OCI-LY7 (cell line): ENCODE results near the gene SRD5A3. TPM values are rescaled to one million over a fixed set of nuclear protein-coding genes. Genes with fewer than 3 reads are reported as not detected.
A peak's percentile ranks its signal among the peaks of the same experiment; 100 is the strongest.

Source experiments
- Bru-seq: library from RNA; stranded (reverse); fragments of 400-500 nt; gene quantifications from one replicate; lab custom pipeline; 2021; lab: Mats Ljungman, UMichigan
- BruChase-seq, 2 experiments: library from RNA; stranded (reverse); fragments of 400-500 nt; gene quantifications; one replicate each; lab custom pipeline; 2021; lab: Mats Ljungman, UMichigan
- BruUV-seq: library from RNA; stranded (reverse); fragments of 400-500 nt; replicated peaks from 2 replicates; lab custom pipeline; 2021; lab: Mats Ljungman, UMichigan
- CTCF ChIA-PET: fragments of 300-600 bp; sonication (Branson Sonifier 250); formaldehyde crosslinking; loops from one replicate; lab custom pipeline; 2022; ENCODE audit warnings: antibody characterized with exemption; ENCODE audit not compliant: unreplicated experiment; lab: Charles Lee
- POLR2A ChIA-PET: fragments of 300-600 bp; sonication (Branson Sonifier 250); formaldehyde crosslinking; loops from one replicate; lab custom pipeline; 2022; ENCODE audit warnings: antibody characterized with exemption; lab: Charles Lee
- DNase-seq: peaks from one replicate; pipeline ENCODE4 v3.0.0-alpha.2; 2015; ENCODE audit warnings: low spot score
- H2AFZ ChIP-seq: fragments of 200-600 bp; sonication (generic), shearing (Covaris generic); 2 replicates; pipeline ENCODE4 v1.6.1; 2014; ENCODE audit warnings: mild to moderate bottlenecking, antibody characterized with exemption, low read length, moderate library complexity
- H3K27ac ChIP-seq: fragments of 200-600 bp; sonication (generic); 2 replicates; pipeline ENCODE4 v1.5.1; 2014; ENCODE audit warnings: mixed run types, low read depth, mild to moderate bottlenecking, moderate library complexity, low read length, inconsistent platforms; ENCODE audit not compliant: poor library complexity, severe bottlenecking
- H3K36me3 ChIP-seq: fragments of 200-600 bp; sonication (generic); 2 replicates; pipeline ENCODE4 v1.6.1; 2014; ENCODE audit warnings: mild to moderate bottlenecking, antibody characterized with exemption, low read length, moderate library complexity, mixed read lengths; ENCODE audit not compliant: insufficient read depth
- H3K4me1 ChIP-seq: fragments of 200-600 bp; sonication (generic); 2 replicates; pipeline ENCODE4 v1.5.1; 2014; ENCODE audit warnings: mild to moderate bottlenecking, low read length; ENCODE audit not compliant: insufficient read depth, poor library complexity, severe bottlenecking
- H3K4me2 ChIP-seq: fragments of 200-600 bp; sonication (generic); 2 replicates; pipeline ENCODE4 v1.6.1; 2014; ENCODE audit warnings: mild to moderate bottlenecking, low read length
- H3K4me3 ChIP-seq: fragments of 200-600 bp; sonication (generic); 2 replicates; pipeline ENCODE4 v1.5.1; 2014; ENCODE audit warnings: mild to moderate bottlenecking, low read depth, low read length; ENCODE audit not compliant: poor library complexity, severe bottlenecking
- H3K79me2 ChIP-seq: fragments of 200-600 bp; sonication (generic); 2 replicates; pipeline ENCODE4 v1.6.1; 2016; ENCODE audit warnings: low read depth, mild to moderate bottlenecking, low read length, moderate library complexity, mixed read lengths; ENCODE audit not compliant: insufficient read depth
- H3K9me2 ChIP-seq: fragments of 200-600 bp; sonication (generic); 2 replicates; pipeline ENCODE4 v1.6.1; 2016; ENCODE audit warnings: mild to moderate bottlenecking, low read length, mixed read lengths; ENCODE audit not compliant: insufficient read depth
- H3K9me3 ChIP-seq: fragments of 200-600 bp; sonication (generic); 2 replicates; pipeline ENCODE4 v1.6.1; 2014; ENCODE audit warnings: mild to moderate bottlenecking, mixed run types, low read length, mixed read lengths
- H4K20me1 ChIP-seq: fragments of 200-600 bp; sonication (generic); 2 replicates; pipeline ENCODE4 v1.6.1; 2014; ENCODE audit warnings: mild to moderate bottlenecking, antibody characterized with exemption, low read length, moderate library complexity, mixed read lengths; ENCODE audit not compliant: insufficient read depth
- CTCF ChIP-seq: fragments of 200-600 bp; sonication (generic); conservative IDR thresholded peaks from 2 replicates; pipeline ENCODE4 v1.5.1; 2014; ENCODE audit warnings: mild to moderate bottlenecking, antibody characterized with exemption, low read length, moderate library complexity, mixed read lengths
- EZH2phosphoT487 ChIP-seq: fragments of 200-600 bp; sonication (generic); IDR thresholded peaks from 2 replicates; pipeline ENCODE4 v1.6.1; 2018; ENCODE audit warnings: low read depth, borderline replicate concordance, mild to moderate bottlenecking, mixed run types, antibody characterized with exemption, low read length, moderate library complexity, mixed read lengths
- intact Hi-C: fragments of 100-400 bp; cut with micrococcal nuclease; formaldehyde crosslinking; loops from one replicate; pipeline ENCODE4 v1.10.0; 2022; ENCODE audit not compliant: unreplicated experiment
- long read RNA-seq: library from polyadenylated mRNA; stranded (forward); transcript quantifications from one replicate; pipeline ENCODE4 v2.0.0, GENCODE V29; 2022
- total RNA-seq, 2 experiments: library from RNA; depleted of rRNA in 1 of 2; stranded (reverse); fragments of >200 nt in 1 of 2; shearing (Covaris generic) in 1 of 2; gene quantifications; 2 replicates each; pipeline ENCODE4 v1.2.3, GENCODE V29; 2014 to 2022

Gene SRD5A3
- total RNA-seq (2014; rRNA removed; shearing (Covaris generic)) (3.9 and 5.9 TPM in 2 replicates), total RNA-seq (2022) (11.4 and 15.3 TPM in 2 replicates), Bru-seq, nascent RNA (percentile 49 among the genes with signal in this experiment), BruChase-seq, experiment 1, labeled RNA remaining after a 6-hour chase (percentile 45 among the genes with signal in this experiment), BruChase-seq, experiment 2, labeled RNA remaining after a 2-hour chase (percentile 48 among the genes with signal in this experiment)
- long read RNA-seq, full-length matches to known transcripts = 23 of 28 reads
- long read RNA-seq, partial matches to known transcripts = 0 of 28 reads
- long read RNA-seq, other reads (novel, unspliced or antisense) = 5 of 28 reads

DNA sequence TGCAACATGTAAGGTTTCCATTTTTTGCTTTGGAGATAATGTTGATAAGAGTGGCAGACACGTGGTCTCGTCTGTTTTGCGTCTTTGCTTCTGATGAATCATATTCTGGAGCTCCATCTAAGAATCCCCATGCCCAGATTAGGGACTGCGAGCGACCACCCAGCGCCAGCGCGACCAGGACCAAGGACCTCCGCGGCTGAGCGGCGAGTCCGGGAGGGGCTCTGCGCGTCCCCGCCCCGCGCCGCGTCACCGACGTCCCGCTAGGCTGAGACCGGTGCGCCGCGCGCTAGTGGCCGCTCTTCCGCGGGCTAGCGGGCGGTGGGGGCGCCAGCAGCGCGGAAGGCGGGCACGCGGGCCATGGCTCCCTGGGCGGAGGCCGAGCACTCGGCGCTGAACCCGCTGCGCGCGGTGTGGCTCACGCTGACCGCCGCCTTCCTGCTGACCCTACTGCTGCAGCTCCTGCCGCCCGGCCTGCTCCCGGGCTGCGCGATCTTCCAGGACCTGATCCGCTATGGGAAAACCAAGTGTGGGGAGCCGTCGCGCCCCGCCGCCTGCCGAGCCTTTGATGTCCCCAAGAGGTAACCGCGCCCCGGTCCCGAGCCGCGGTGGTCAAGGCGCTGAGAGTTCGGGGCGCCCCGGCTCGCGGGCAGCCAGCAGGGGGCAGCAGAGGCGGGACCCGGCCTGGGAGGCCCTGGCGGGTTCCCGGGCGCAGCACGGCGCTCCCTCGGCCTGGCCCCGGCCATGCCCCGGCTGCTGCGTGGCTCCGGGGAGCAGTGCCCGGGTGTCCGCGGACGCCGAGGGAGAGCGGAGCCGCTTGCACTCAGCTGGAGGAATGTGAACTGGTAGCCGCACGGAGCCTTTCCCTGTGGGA is at the start of gene SRD5A3:
Gene SRD5A3, plus strand, starts transcription at position 263 of the 871 bp plus-strand sequence. Its CDS starts 95 bp downstream, at position 358.
- BruUV-seq = no TSS peak
- intact Hi-C loops = loop anchor here (1.0 to 10.0 kb wide), 6 partner anchors 49 to 521 kb away; partner anchors contain the start of genes CLOCK, EXOC1 and TMEM165
- CTCF ChIA-PET = interaction anchor here (0.6 to 1.3 kb wide), 5 partner anchors 45 to 1529 kb away, joined by 3 to 4 read pairs (median 3); partner anchors contain the start of genes CLOCK and TMEM165
- Histone ChIP-seq H3K79me2 (peaks cover 3% of the 10 kb centered on the region; the same call in 1 of the 2 replicates), H2AFZ (peak within 1 kb of the TSS; percentile 83), H3K9me2 (no peaks in the 10 kb centered on the region), H3K9me3 (no peaks in the 10 kb centered on the region), H3K4me2 (peak within 1 kb of the TSS; percentile 78), H3K27ac (peak within 1 kb of the TSS; percentile 60), H3K4me1 (peaks cover 15% of the 10 kb centered on the region), H4K20me1 (no peaks in the 10 kb centered on the region), H3K4me3 (peak within 1 kb of the TSS; percentile 78), H3K36me3 (no peaks in the 10 kb centered on the region)
- POLR2A ChIA-PET = interaction anchor here (0.8 to 2.1 kb wide), 20 partner anchors 9 to 1631 kb away, joined by 3 to 14 read pairs (median 4); partner anchors contain the start of genes CEP135, CLOCK, NOA1 and TMEM165
- TF ChIP-seq CTCF (peak; percentile 88), EZH2phosphoT487 (no peak)
- peak; percentile 87 for DNase-seq

GRCh38 chr4:55297346-55297745 is 48.7 kb upstream of the SRD5A3 start:
- Histone ChIP-seq H4K20me1 (no peaks in the 10 kb centered on the region), H3K27ac (no peak overlapping the region), H3K9me3 (no peaks in the 10 kb centered on the region), H3K4me3 (no peak overlapping the region), H3K36me3 (no peaks in the 10 kb centered on the region), H3K4me2 (no peak overlapping the region), H3K4me1 (no peaks in the 10 kb centered on the region), H2AFZ (no peak overlapping the region), H3K9me2 (no peaks in the 10 kb centered on the region), H3K79me2 (no peaks in the 10 kb centered on the region)
- ChIA-PET CTCF (no interaction called here), POLR2A (no interaction called here)
- no peak for DNase-seq
- BruUV-seq = no TSS peak
- TF ChIP-seq EZH2phosphoT487 = no peak
- TF ChIP-seq CTCF = no peak
- intact Hi-C loops = no loop called here
